GM21367 (cell line): ENCODE data around the gene BRK1.
"Not testable (repeated sequence)": the region's sequence is repeated elsewhere in the genome, so short reads cannot be mapped to it uniquely, and the experiment has no call there.

Experiments used
- ATAC-seq: cut with Tn5 transposase; IDR thresholded peaks from one replicate; pipeline ENCODE4 v1.9.1; 2021; ENCODE audit not compliant: unreplicated experiment

The BRK1 gene

DNA sequence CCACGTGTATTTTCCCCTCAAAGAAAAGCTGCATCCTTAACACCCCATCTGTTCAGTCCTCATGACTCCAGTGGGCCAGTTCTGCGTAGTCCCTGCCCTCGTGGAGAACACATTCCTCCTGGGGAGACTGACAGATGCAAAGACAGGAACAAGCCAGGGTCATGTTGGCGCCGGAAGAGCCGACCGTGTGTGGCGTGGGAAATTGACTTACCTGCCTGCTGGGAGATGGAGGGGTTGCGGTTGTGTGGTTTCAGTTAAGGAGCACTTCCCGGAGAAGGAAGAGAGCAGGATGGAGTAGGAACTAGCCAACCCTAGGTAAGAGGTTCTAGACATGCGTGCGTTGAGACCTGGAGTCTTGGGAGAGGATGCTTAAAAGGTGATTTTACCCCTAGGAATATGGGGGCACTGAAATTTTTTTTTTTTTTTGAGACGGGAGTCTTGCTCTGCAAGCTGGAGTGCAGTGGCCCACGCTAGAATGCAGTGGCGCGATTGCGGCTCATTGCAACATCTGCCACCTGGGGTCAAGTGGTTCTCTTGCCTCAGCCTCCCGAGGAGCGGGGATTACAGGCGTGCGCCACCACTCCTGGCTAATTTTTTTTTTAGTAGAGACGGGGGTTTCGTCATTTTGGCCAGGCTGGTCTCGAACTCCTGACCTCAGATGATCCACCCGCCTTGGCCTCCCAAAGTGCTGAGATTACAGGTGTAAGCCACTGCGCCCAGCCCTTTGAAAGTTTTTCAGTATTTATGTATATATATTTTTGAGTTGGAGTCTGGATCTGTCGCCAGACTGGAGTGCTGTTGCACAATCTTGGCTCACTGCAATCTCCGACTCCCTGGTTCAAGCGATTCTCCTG is 27.5 kb downstream of the BRK1 start:
- no peak for ATAC-seq

DNA sequence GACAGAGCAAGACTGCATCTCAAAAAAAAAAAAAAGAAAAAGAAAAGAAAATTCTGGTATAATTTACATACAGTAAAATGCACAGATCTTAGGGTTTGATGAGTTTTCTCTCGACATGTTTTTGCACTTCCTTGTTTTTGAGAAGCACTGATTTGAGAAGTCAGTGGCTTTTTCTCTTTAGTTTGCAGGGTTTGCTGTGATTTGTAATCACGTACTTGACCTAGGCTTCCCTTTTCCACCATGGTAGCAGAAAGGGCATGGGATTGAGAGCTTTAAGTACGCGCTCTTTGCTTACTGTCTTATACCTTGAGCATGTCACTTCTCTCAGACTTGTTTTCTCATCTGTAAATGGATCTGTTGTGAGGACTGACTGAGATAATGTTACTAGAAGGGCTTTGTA is 30.2 kb downstream of the BRK1 start:
- ATAC-seq: no peak

DNA sequence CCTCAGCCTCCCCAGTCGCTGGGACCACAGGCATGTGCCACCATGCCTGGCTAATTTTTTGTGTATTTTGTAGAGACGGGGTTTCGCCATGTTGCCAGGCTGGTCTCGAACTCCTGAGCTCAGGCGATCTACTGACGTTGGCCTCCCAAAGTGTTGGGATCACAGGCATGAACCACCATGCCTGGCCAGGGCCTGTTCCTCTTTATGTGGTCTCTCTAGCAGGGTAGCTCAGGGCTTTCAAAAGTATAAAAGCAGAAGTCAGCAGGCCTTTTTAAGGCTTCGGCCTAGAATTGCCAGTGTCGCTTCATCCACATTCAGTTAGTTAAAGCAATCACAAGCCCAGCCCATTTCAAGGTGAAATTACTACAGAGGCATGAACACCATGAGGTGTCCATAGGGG is 33.8 kb downstream of the BRK1 start:
- ATAC-seq: no peak

DNA sequence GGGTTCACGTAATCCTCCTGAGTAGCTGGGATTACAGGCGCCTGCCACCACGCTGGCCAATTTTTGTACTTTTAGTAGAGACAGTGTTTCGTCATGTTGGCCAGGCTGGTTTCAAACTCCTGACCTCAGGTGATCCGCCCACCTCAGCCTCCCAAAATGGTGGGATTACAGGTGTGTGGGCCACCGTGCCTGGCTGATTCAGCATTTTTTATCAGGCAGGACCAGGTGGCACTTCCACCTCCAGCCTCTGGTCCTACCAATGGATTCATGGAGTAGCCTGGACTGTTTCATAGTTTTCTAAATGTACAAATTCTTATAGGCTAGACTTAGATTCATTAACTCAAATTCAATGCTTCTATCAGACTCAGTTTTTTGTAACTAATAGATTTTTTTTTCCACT is 35.5 kb downstream of the BRK1 start:
- no peak for ATAC-seq

DNA sequence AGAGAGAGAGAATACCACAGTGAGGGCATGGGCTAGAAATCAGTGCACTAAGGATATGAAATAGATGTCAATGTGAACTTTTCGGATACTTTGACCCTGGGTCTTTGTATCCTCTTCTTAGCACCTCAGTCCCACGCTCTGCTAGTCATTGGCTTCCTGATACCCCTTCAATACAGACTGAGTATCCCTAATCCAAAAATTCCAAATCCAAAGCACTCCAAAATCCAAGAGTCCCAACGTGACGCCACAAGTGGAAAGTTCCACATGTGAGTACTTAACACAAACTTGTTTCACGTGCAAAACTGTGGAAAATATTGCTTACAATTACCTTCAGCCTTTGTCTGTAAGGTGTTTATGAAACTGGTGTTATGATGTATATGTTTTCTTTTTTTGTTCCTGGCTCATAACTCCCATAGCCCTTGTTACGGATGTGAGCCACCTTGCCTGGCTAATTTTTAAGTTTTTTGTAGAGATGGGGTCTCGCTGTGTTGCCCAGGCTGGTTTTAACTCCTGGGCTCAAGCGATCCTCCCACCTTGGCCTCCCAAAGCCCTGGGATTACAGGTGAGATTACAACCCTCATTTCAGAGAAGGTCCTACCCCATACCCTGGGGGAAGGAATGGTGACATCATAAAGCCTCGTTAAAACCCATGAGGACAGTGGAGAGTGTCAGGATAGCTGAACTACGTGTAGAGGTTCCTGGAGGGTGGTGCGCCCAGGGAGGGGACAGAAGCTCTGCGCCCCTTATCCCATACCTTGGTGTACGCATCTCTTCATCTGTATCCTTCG is 39.1 kb downstream of the BRK1 start:
- no peak for ATAC-seq

DNA sequence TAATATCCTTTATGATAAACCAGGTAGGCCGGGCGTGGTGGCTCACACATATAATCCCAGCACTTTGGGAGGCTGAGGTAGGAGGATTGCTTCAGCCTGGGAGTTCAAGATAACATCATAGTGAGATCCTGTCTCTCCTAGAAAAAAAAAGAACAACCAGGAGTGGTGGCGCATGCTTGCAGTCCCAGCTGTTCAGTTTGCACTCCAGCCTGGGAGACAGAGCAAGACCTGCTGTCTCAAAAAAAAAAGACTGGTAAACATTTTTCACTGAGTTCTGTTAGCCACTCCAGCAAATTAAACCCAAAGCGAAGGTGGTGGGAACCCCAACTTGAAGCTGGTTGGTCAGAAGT is 39.6 kb downstream of the BRK1 start:
- ATAC-seq: no peak

DNA sequence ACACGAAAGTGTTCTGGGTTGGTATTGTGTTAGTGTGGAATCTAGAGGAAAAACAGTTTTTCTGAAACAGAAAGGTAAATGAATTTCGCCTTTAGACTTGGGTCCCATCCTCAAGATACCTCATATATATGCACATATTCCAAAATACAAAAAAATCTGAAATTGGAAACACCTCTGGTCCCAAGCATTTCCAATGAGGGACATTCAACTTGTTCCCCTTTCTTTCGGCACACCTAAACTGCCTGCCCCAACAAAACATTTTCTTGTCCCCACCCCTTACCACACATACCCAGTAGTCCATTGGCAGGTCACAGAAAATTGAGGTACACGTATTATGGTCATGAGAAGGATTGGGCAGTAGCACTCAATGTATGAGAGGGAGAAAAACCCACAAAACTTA is 40.2 kb downstream of the BRK1 start:
- ATAC-seq: no peak

DNA sequence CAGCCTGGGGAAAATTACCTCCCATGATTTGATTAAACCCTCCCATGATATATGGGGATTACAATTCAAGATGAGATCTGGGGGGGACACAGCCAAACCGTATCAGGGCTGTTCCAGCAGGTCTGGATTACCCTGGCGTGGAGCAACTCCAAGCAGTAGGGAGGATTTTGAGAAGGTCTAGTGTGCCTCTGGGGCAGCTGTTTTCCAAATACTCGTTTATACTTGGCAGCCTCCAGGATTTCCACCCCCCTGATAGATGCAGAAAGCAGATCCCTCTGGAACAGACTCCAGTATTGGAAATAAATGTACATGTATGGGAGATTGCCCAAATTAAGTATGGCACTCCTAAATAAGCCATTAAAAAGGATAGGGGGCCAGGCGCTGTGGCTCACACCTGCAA is 41.6 kb downstream of the BRK1 start:
- ATAC-seq: no peak

DNA sequence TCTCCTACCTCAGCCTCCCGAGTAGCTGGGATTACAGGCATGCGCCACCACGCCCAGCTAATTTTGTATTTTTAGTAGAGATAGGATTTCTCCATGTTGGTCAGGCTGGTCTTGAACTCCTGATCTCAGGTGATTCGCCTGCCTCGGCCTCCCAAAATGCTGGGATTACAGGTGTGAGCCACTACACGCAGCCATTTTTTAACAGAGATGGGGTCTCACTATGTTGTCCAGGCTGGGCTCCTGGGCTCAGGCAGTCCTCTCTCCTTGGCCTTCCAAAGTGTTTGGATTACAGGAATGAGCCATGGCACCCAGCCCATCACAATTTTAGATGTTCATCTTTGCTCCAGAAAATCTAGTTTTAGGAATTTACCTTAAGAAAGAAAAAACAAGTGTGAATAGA is 43.1 kb downstream of the BRK1 start:
- not testable (repeated sequence) for ATAC-seq

DNA sequence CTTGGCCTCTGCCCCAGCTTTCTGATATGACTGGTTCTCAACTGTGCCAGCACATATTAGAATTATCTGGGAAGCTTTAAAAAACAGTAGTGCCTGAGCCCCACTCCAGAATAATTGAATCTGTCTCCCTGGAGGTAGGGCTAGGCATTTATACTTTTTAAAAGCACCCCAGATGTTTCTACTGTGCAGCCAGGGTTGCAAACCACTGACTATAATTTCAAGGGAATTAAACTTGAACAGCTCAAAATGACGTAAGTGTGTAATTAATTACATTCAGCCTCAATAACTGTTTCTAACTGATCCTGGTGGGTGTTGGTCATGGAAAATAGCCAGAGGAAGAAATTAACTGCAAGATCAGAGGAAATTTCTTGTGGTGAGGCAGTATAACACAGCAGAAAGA is 44.9 kb downstream of the BRK1 start:
- no peak for ATAC-seq

DNA sequence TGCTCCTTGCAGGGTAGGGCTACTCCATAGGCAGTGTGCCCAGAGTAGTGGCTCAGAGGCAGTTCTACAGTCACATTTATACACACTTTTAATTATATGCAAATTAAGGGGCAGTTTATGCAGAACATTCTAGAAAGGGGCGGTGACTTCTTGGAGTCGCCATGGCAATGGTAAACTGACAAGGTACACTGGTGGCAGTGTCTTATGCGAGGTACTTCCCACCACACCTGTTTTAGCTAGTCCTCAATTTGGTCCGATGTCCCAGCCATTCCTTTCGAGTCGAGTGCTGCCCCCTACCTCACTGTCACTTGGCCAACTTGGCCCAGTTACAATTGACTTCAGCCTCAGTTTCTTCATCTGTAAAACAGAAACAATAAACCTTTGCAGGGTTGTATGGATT is 45.5 kb downstream of the BRK1 start:
- ATAC-seq: no peak

DNA sequence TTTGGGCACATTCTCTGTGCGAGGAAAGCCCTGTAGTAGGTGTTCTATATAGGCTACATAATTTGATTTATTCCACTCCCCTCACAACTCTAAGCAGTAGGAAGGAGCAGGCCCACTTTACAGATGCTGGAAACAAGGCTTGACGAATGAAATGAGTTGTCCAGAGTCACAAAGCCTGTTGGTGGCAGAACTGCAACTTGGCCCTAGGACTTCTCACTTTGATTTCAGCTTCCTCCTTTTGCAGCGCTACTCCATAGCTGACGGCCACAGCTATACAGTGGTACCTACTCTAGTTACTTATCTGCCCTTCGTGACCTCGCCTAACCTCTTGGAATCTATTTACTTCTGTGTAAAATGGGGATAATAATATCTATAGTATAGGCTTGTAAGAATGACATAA is 46.7 kb downstream of the BRK1 start:
- ATAC-seq: no peak

DNA sequence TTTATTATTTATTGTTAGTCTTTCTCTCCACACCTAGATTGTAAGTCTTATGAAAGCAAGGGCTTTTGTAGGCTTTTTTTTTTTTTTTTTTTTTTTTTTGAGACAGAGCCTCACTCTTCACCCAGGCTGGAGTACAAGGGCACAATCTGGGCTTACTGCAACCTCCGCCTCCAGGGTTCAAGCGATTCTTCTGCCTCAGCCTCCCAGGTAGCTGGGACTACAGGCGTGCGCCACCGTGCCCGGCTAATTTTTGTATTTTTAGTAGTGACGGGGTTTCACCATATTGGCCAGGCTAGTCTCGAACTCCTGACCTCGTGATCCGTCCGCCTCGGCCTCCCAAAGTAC is 48.7 kb downstream of the BRK1 start:
- ATAC-seq: not testable (repeated sequence)

DNA sequence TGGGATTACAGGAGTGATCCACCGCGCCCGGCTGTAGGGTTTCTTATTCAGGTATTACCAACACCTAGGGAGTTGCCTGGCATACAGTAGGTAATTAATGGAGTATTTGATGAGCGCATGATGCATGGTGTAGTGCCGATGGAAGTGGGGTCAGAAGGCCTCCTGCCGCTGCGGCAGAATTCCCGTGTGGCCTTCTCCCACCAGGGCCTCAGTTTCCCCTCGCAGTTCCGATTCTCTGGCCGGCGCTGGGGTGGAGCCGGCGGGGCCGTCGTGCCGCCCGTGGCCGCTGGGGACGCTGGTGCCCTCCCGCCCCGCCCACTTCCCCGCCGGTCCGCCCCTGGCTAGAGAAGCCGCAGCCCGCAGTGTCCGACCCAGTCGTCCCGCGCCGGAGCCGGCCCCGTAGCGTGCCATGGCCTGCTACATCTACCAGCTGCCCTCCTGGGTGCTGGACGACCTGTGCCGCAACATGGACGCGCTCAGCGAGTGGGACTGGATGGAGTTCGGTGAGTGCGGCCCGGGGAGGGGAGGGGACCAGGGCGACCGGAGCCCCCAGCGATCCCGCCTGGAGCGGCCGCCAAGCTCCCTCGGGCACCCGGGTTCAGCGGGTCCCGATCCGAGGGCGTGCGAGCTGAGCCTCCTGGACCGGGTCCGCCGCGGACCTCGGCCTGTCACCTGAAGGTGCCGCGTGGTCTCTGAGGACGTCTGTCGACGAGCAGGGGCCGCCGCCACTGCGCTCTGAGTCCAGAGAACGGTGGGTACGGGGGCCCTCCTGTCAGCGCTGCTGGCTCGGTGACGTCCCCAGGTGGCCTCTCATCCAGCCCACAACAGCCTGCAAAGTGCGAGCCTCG is 49.3 kb downstream of the BRK1 start, which contains the start of gene IRAK2:
TSS of gene IRAK2 (plus strand) at position 374 of the 848 bp plus-strand sequence. CDS start at position 410, 36 bp downstream.
- ATAC-seq: no peak

DNA sequence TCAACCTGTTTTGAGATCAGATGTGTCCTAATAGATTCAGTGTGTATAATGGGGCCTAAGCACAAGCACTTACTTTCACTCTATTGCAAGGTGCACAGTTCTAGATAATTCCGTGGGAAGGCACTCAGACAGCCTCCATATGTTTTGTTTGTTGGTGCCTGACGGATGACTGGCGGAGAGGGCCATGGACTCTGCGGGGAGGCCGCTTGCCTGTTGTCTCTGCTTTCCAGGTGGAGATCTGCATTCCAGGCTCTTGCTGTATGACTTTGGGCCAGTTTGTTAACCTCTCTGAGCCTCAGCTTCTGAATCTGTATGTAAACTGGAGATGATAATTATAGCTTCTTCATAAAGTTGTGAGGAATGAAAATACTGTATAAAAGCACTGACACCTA is 50.7 kb downstream of the BRK1 start:
- no peak for ATAC-seq

DNA sequence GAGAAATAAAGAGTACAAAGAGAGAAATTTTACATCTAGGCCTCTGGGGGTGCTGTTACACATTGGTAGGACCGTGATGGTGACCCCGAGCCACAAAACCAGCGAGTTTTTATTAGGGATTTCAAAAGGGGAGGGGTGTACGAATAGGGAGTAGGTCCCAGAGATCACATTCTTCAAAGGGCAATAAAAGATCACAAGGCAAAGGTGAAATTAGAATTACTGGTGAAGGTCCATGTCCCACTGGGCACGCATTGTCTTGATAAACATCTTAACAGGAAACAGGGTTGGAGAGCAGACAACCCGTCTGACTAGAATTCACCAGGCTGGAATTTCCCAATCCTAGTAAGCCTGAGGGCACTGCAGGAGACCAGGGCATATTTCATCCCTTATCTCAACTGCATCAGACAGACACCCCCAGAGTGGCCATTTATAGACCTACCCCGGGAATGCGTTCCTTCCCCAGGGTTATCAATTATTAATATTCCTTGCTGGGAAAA is 53.6 kb downstream of the BRK1 start:
- ATAC-seq: no peak

DNA sequence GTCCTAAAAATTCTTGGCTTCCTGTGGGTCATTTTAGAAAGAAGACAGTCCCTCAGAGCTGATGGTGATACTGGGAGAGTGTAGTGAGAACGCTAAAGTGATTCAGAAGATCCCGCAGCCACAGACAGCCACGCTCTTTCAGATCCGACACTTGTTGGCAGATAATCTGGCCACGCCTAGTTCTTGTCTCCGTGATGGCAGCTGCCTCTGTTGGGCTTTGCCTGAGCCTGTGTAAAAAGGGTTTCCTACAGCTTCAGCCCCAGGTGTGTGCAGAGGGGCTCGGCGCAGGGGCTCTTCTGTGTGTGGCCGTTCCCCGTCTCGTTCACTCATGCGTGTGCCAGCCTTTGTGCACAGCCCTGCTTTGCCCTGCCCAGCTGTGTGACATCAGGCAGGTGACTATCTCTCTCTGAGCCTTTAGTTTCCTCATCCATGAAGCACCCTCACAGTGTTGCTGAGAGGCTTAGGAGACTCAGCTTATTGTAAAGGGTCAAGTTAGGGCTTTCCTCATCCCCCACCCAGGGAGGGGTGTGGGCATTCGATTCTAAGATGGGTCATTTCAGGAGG is 55.5 kb downstream of the BRK1 start:
- no peak for ATAC-seq

DNA sequence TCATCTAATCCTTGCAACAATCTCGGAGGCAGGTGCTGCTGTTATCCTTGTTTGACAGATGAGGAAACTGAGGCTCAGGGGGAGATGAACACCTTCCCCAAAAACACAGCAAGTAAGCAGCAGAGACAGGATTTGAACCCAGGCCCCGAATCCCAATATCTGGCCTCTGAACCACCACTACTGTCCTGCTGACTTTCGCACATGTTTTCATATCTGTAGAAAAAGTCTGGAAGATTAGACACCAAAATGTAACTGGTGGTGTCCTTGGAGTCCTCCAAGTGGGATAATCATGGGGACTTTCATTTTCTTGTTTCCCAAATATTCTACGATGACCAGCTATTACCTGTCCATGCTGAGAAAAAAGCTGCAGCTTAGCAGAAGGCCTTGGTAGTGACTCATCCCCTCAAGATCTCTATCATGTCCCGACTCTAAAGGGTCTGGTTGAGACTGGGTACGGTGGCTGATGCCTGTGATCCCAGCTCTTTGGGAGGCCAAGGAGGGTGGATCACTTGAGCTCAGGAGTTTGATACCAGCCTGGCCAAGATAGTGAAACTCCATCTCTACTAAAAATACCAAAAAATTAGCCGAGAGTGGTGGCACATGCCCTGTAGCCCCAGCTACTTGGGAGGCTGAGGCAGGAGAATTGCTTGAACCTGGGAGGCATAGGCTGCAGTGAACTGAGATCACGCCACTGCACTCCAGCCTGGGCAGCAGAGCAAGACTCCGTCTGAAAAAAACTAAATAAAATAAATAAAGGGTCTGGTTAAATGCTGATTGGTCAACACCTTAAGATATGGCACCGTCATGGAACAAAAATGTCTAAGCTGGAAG is 57.8 kb downstream of the BRK1 start:
- ATAC-seq: no peak

DNA sequence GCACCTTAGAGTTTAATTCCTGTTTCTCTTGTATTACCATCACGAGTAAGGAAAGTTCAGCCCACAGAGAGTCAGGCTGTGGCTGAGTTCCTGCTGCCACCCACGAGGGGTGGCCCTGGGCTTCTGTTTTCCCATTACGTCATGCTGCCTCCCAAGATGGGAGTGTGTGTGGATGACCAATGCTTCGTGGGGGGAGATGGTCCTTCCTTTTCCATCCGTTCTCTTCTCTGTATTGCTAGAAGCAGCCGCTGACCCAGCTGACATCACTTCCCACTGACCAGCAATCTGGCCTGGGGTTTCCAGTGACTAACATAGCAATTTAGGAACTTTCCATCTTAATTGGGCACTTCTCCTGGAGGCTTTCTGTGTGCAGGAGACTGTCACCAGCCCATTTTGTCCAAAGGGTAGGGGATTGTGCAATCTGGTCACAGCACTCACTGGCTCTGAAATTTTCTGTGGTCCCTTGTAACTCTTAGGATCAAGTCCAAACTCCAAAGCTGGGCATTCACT is 58.5 kb downstream of the BRK1 start:
- ATAC-seq: no peak

DNA sequence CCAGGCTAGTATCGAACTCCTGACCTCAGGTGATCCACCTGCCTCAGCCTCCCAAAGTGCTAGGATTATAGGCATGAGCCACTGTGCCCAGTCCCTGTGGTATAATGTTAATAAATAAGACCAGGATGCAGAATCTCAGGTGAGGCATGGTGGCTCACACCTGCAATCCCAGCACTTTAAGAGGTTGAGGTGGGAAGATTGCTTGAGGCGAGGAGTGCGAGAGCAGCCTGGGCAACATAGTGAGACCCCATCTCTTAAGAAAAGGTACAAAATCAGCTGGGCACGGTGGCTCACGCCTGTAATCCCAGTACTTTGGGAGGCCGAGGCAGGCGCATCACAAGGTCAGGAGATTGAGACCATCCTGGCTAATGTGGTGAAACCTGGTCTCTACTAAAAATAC is 59.9 kb downstream of the BRK1 start:
- ATAC-seq: not testable (repeated sequence)
